Ovary (tissue), 9 donors: ENCODE results near the gene OR52I1. TPM values are rescaled to one million over a fixed set of nuclear protein-coding genes. Genes with fewer than 3 reads are reported as not detected.

Experiments used
- DNase-seq, 5 donors: peaks; one replicate each; pipeline ENCODE4 v3.0.0-alpha.2; 2019 to 2020
- H3K27ac ChIP-seq, 2 donors: fragments of 200-600 bp; one replicate each; pipeline versions ENCODE4 v1.5.1 to v1.8.0; 2019 to 2022
- H3K27me3 ChIP-seq: fragments of 200-600 bp; one replicate; pipeline ENCODE4 v1.8.0; 2022
- H3K36me3 ChIP-seq: fragments of 200-600 bp; sonication (generic); one replicate; pipeline ENCODE4 v1.5.1; 2019
- H3K4me1 ChIP-seq: one replicate; pipeline ENCODE4 v1.8.1; 2013; ENCODE audit warnings: mild to moderate bottlenecking, moderate library complexity; ENCODE audit not compliant: insufficient read depth
- H3K4me3 ChIP-seq: fragments of 200-600 bp; sonication (generic); one replicate; pipeline ENCODE4 v1.5.1; 2017
- H3K9me3 ChIP-seq, 2 donors: fragments of 200-600 bp in 1 of 2; sonication (generic) in 1 of 2; one replicate each; pipeline versions ENCODE4 v1.5.1 to v1.8.1; 2013 to 2019; ENCODE audit warnings: mild to moderate bottlenecking in 1 of 2, moderate library complexity in 1 of 2
- EP300 ChIP-seq: sonication (generic); formaldehyde crosslinking; IDR thresholded peaks from one replicate; pipeline ENCODE4 v1.6.1; 2017; ENCODE audit warnings: antibody characterized with exemption
- POLR2A ChIP-seq: fragments of 450-650 bp; IDR thresholded peaks from one replicate; pipeline ENCODE4 v1.6.1; 2017; ENCODE audit warnings: antibody characterized with exemption, mild to moderate bottlenecking, moderate library complexity
- WGBS, 3 donors: extraction: QIAGEN DNeasy Blood & Tissue Kit in 1 of 3; methylation state at CpG; one replicate each; pipeline versions ENCODE4 v1.1.5 to v1.1.7; 2013 to 2017; 5-methylcytosine and 5-hydroxymethylcytosine counted together
- intact Hi-C, 4 donors: fragments of 100-400 bp; cut with DNase I; formaldehyde crosslinking; loops; one replicate each; pipeline versions ENCODE4 v1.11.0 to v1.15.1; 2022 to 2023
- polyA plus RNA-seq, 2 donors: library from polyadenylated mRNA; stranded (reverse); fragments of 200-250 nt in 1 of 2; fragments of 350-450 nt in 1 of 2; fragmentation: Illumina TruSeq in 1 of 2; extraction: RNeasy Lipid Tissue Mini Kit (QIAGEN cat#74804) in 1 of 2; gene quantifications; one replicate each; pipeline ENCODE4 v1.2.3, GENCODE V29; 2013 to 2014
- total RNA-seq, 7 donors: library from RNA; depleted of rRNA in 2 of 7; stranded (reverse); fragments of >200 nt in 2 of 7; fragmentation: NEBNext Ultra II Directional in 3 of 7; extraction: Animal tissue kit (Norgen Biotek cat#: 25700) in 3 of 7; gene quantifications; one replicate each; pipeline versions ENCODE4 v1.1.0 to v1.2.4, GENCODE V29; 2016 to 2023
- TF ChIP-seq, protein P1 (sequence below), 3 donors: fragments of 450-650 bp in 2 of 3; fragments of 200-600 bp in 1 of 3; IDR thresholded peaks; one replicate each; pipeline versions ENCODE4 v1.5.1 to v1.8.0; 2016 to 2022; ENCODE audit warnings: antibody characterized with exemption in 3 of 3, mild to moderate bottlenecking in 1 of 3
- donor health status: DM: no; HTN: no; CAD: no; lungs with moderate emphysema.
- donor health status: DM: no; HTN: no; CAD: no.
- donor health status: Bipolar disorder and iron deficiency.
- donor health status: DM: yes; HTN: yes; CAD: no.
- donor health status: DM: no; HTN: no; CAD: no.
- donor health status: DM: yes; HTN: yes; CAD: no.

Gene OR52I1
- total and polyA plus RNA-seq, 9 donors = not detected

DNA sequence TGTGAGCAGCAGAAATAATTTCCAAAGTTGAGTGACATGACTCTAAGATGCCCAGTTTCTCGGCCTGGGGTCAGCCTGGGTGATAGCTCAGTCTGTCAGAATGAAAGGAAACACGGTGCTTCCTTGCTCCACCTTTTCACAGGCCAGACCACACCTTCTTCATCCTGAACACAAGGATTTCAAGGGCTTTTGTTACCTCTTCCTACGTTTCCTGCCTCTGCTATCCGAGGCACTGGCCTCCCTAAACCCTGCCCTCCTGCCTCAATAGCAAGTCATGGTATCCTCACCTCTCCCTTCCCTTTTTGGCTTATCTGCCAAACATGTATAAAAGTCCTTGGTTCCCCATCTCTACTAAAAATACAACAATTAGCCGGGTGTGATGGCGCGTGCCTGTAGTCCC, 48.2 kb downstream of the OR52I1 start:
- Histone ChIP-seq H3K4me3 (no peak overlapping the region), H3K4me1 (peaks cover 9% of the 10 kb centered on the region), H3K27me3 (no peaks in the 10 kb centered on the region), H3K9me3 (no peaks in the 10 kb centered on the region), H3K36me3 (no peaks in the 10 kb centered on the region), H3K27ac (no peak overlapping the region)
- TF ChIP-seq, protein P1, sequence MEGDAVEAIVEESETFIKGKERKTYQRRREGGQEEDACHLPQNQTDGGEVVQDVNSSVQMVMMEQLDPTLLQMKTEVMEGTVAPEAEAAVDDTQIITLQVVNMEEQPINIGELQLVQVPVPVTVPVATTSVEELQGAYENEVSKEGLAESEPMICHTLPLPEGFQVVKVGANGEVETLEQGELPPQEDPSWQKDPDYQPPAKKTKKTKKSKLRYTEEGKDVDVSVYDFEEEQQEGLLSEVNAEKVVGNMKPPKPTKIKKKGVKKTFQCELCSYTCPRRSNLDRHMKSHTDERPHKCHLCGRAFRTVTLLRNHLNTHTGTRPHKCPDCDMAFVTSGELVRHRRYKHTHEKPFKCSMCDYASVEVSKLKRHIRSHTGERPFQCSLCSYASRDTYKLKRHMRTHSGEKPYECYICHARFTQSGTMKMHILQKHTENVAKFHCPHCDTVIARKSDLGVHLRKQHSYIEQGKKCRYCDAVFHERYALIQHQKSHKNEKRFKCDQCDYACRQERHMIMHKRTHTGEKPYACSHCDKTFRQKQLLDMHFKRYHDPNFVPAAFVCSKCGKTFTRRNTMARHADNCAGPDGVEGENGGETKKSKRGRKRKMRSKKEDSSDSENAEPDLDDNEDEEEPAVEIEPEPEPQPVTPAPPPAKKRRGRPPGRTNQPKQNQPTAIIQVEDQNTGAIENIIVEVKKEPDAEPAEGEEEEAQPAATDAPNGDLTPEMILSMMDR (IDR thresholded peaks at IDR 0.05) = no peak
- TF ChIP-seq POLR2A (no peak), EP300 (no peak)
- 78 to 90% (median 85%) methylated on average over 7 of the region's 7 CpGs for WGBS, 3 donors
- intact Hi-C loops = no loop called here
- DNase-seq = no peak

DNA sequence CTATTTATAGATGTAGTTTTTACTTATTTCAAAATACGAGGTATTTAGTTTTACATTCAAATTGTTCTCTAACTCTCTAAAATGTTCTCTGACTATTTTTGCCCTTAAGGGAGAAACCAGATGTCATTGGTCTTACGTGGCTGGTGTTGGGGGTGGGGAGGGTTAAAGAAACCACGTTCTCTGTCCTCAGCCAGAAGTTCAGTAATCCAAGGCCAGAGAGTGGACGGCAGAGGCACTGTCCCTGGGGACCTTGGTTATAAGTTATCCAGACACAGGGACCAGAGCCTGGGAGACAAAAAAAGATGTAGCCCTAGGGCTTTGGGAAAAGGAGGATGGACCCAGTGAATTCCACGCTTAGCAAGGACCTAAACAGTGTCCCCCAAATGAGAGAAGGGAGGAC, 49.2 kb downstream of the OR52I1 start:
- DNase-seq = no peak
- no peak overlapping the region for H3K4me3 ChIP-seq
- intact Hi-C loops = no loop called here
- H3K9me3 ChIP-seq = no peaks in the 10 kb centered on the region
- no peaks in the 10 kb centered on the region for H3K27me3 ChIP-seq
- 13 to 20% (median 15%) methylated on average over 5 of the region's 5 CpGs for WGBS, 3 donors
- H3K27ac ChIP-seq = no peak overlapping the region
- no peaks in the 10 kb centered on the region for H3K36me3 ChIP-seq
- no peak for TF ChIP-seq POLR2A
- TF ChIP-seq, protein P1 (IDR thresholded peaks at IDR 0.05) = no peak
- no peak for TF ChIP-seq EP300
- peaks cover 9% of the 10 kb centered on the region for H3K4me1 ChIP-seq

DNA sequence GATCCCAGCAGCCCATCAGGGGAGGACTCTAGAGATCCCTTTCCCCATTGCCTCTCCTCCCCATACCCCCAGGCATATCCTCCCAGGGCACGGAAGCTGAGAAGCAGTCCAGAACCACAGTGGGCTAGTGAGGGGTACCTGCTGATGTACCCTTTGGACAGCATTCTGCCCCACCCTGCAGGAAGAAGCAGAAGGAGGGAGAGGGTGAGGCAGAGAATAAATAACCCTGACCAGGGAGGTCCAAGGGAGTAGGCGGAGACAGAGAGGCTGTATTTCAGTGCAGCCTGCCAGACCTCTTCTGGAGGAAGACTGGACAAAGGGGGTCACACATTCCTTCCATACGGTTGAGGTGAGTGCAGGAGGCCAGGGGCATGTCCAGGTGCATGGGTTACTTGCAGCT, 49.8 kb downstream of the OR52I1 start, which contains the start of gene OR51E1:
TSS of gene OR51E1 (plus strand) at position 301 of the 400 bp plus-strand sequence. CDS start 8,545 bp downstream, outside the sequence.
- no peaks in the 10 kb centered on the region for H3K9me3 ChIP-seq
- no peaks in the 10 kb centered on the region for H3K36me3 ChIP-seq
- H3K4me1 ChIP-seq = peaks cover 10% of the 10 kb centered on the region
- H3K27me3 ChIP-seq = no peaks in the 10 kb centered on the region
- WGBS, 3 donors = 59 to 73% (median 63%) methylated on average over 3 of the region's 3 CpGs
- no peak for DNase-seq
- TF ChIP-seq POLR2A (no peak), EP300 (no peak)
- TF ChIP-seq, protein P1 (IDR thresholded peaks at IDR 0.05) = no peak
- H3K27ac ChIP-seq = no peak within 1 kb of the TSS
- intact Hi-C loops = no loop called here
- no peak within 1 kb of the TSS for H3K4me3 ChIP-seq

DNA sequence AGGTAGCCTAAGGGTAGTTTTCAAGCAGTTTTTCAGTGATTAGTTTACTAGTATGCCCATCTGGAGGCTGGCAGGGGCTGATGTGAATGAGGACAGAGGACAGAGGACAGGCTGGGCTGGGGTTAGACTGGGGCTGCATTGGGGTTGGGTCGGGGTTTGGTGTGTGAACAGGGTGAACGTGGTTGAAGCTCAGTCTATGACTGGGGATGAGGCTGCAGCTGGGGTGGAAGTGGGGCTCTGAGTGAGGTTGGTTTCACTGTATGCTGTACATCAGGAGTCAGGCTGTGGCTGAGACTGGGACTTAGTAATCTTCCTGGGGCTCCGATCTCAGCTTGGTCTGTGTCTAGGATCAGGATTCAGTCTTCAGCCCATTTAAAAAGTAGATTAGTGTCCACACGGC, 50.4 kb downstream of the OR52I1 start:
- no peaks in the 10 kb centered on the region for H3K36me3 ChIP-seq
- no peaks in the 10 kb centered on the region for H3K9me3 ChIP-seq
- TF ChIP-seq, protein P1 (IDR thresholded peaks at IDR 0.05) = no peak
- TF ChIP-seq EP300 = no peak
- no peak for TF ChIP-seq POLR2A
- no peak overlapping the region for H3K27ac ChIP-seq
- H3K27me3 ChIP-seq = no peaks in the 10 kb centered on the region
- no peak overlapping the region for H3K4me3 ChIP-seq
- 19 to 43% (median 20%) methylated on average over 4 of the region's 4 CpGs for WGBS, 3 donors
- peaks cover 10% of the 10 kb centered on the region for H3K4me1 ChIP-seq
- intact Hi-C loops = no loop called here
- DNase-seq = no peak

Other genes with a start within 250 kb of the OR52I1 start
- gene OR52B4, start 225.7 kb upstream of the OR52I1 start, total RNA-seq = under 1 TPM in 1 of 7 donors, not detected in 6; 0.30 TPM
- gene OR52B4, start 225.7 kb upstream of the OR52I1 start, polyA plus RNA-seq = not detected
- 10 to 100 TPM; 13.2 to 25.1 (median 20.8) TPM for gene TRIM21, start 200.3 kb upstream of the OR52I1 start, total RNA-seq
- gene TRIM21, start 200.3 kb upstream of the OR52I1 start, polyA plus RNA-seq = 10 to 100 TPM; 21.1 to 51.9 TPM
- gene OR52K2, start 144.7 kb upstream of the OR52I1 start, total RNA-seq = under 1 TPM in 3 of 7 donors, not detected in 4; 0.25 to 0.85 (median 0.74) TPM
- gene OR52K2, start 144.7 kb upstream of the OR52I1 start, polyA plus RNA-seq = not detected
- under 1 TPM in 6 of 7 donors, not detected in 1; 0.20 to 0.37 (median 0.34) TPM for gene OR52K1, start 111.4 kb upstream of the OR52I1 start, total RNA-seq
- gene OR52K1, start 111.4 kb upstream of the OR52I1 start, polyA plus RNA-seq = under 1 TPM; 0.05 to 0.07 TPM
- not detected for gene OR52M1, start 48.8 kb upstream of the OR52I1 start, total RNA-seq
- not detected for gene OR52M1, start 48.8 kb upstream of the OR52I1 start, polyA plus RNA-seq
- gene OR52I2, start 12.3 kb upstream of the OR52I1 start, total RNA-seq = not detected
- gene OR52I2, start 12.3 kb upstream of the OR52I1 start, polyA plus RNA-seq = not detected
- 10 to 100 TPM; 13.2 to 18.7 (median 16.1) TPM for gene TRIM68, start 14.2 kb downstream of the OR52I1 start, total RNA-seq
- gene TRIM68, start 14.2 kb downstream of the OR52I1 start, polyA plus RNA-seq = 10 to 100 TPM; 14.1 to 19.9 TPM
- gene OR51D1, start 43.4 kb downstream of the OR52I1 start, total RNA-seq = not detected
- not detected for gene OR51D1, start 43.4 kb downstream of the OR52I1 start, polyA plus RNA-seq
- gene OR51E1, start 49.9 kb downstream of the OR52I1 start, total RNA-seq = 1 to 10 TPM in 1 of 7 donors, under 1 TPM in 5, not detected in 1; 0.12 to 1.4 (median 0.27) TPM
- 1 to 10 TPM; 1.6 to 3.5 TPM for gene OR51E1, start 49.9 kb downstream of the OR52I1 start, polyA plus RNA-seq
- under 1 TPM in 4 of 7 donors, not detected in 3; 0.11 to 0.65 (median 0.23) TPM for gene OR51E2, start 103.8 kb downstream of the OR52I1 start, total RNA-seq
- gene OR51E2, start 103.8 kb downstream of the OR52I1 start, polyA plus RNA-seq = 1 to 10 TPM in 1 of 2 donors, under 1 TPM in 1; 0.67 to 2.0 TPM
- gene MMP26, start 110.7 kb downstream of the OR52I1 start, total RNA-seq = under 1 TPM in 1 of 7 donors, not detected in 6; 0.23 TPM
- gene MMP26, start 110.7 kb downstream of the OR52I1 start, polyA plus RNA-seq = not detected
- not detected for gene OR51F1, start 175.9 kb downstream of the OR52I1 start, total RNA-seq
- not detected for gene OR51F1, start 175.9 kb downstream of the OR52I1 start, polyA plus RNA-seq
- gene OR52R1, start 210.3 kb downstream of the OR52I1 start, total RNA-seq = not detected
- not detected for gene OR52R1, start 210.3 kb downstream of the OR52I1 start, polyA plus RNA-seq
- not detected for gene OR51F2, start 227.3 kb downstream of the OR52I1 start, total RNA-seq
- not detected for gene OR51F2, start 227.3 kb downstream of the OR52I1 start, polyA plus RNA-seq